GM21723 (cell line): ENCODE measurements around the gene ALDH1L1.
A peak's percentile ranks its signal among the peaks of the same experiment; 100 is the strongest.
"Not testable (repeated sequence)": the region's sequence is repeated elsewhere in the genome, so short reads cannot be mapped to it uniquely, and the experiment has no call there.

Source experiments
- ATAC-seq: cut with Tn5 transposase; IDR thresholded peaks from one replicate; pipeline ENCODE4 v1.9.1; 2021; ENCODE audit warnings: mild to moderate bottlenecking, moderate library complexity; ENCODE audit not compliant: unreplicated experiment

The ALDH1L1 gene

GRCh38 chr3:126085841-126086240 is 94.5 kb downstream of the ALDH1L1 start:
- no peak for ATAC-seq

- no peak for ATAC-seq
Measured at GRCh38 chr3:126085276-126085675, 95.1 kb downstream of the ALDH1L1 start.

- ATAC-seq = no peak
Measured at GRCh38 chr3:126084768-126085180, 95.6 kb downstream of the ALDH1L1 start.

GRCh38 chr3:126083913-126084767 is 96.2 kb downstream of the ALDH1L1 start, which contains the start of gene SLC41A3:
Gene SLC41A3, minus strand, starts transcription at chr3:126084124. Its CDS starts 15,905 bp downstream, at chr3:126068219.
- ATAC-seq = peak; percentile 93

GRCh38 chr3:126083511-126083912 is 96.9 kb downstream of the ALDH1L1 start:
- peak; percentile 55 for ATAC-seq

- ATAC-seq = no peak
Measured at GRCh38 chr3:126083138-126083445, 97.3 kb downstream of the ALDH1L1 start.

GRCh38 chr3:126082362-126083137 is 97.8 kb downstream of the ALDH1L1 start:
- no peak for ATAC-seq

- ATAC-seq = no peak
Measured at GRCh38 chr3:126081618-126082361, 98.6 kb downstream of the ALDH1L1 start.

- ATAC-seq = no peak
Measured at GRCh38 chr3:126080970-126081369, 99.4 kb downstream of the ALDH1L1 start.

- no peak for ATAC-seq
Measured at GRCh38 chr3:126078866-126079265, 101.5 kb downstream of the ALDH1L1 start.

GRCh38 chr3:126077754-126078153 is 102.6 kb downstream of the ALDH1L1 start:
- no peak for ATAC-seq

- no peak for ATAC-seq
Measured at GRCh38 chr3:126076140-126076539, 104.2 kb downstream of the ALDH1L1 start.

- ATAC-seq = no peak
Measured at GRCh38 chr3:126070146-126070545, 110.2 kb downstream of the ALDH1L1 start.

- no peak for ATAC-seq
Measured at GRCh38 chr3:126067959-126068358, 112.4 kb downstream of the ALDH1L1 start.

GRCh38 chr3:126066676-126067075 is 113.7 kb downstream of the ALDH1L1 start:
- not testable (repeated sequence) for ATAC-seq

GRCh38 chr3:126065876-126066275 is 114.5 kb downstream of the ALDH1L1 start:
- ATAC-seq = no peak

GRCh38 chr3:126064627-126065258 is 115.6 kb downstream of the ALDH1L1 start:
- no peak for ATAC-seq

GRCh38 chr3:126063358-126063965 is 116.9 kb downstream of the ALDH1L1 start:
- no peak for ATAC-seq

GRCh38 chr3:126061301-126062032 is 118.9 kb downstream of the ALDH1L1 start:
- no peak for ATAC-seq
